H9 (cell line): Measurements from ENCODE around the gene IRF7. TPM values are rescaled to one million over a fixed set of nuclear protein-coding genes. Genes with fewer than 3 reads are reported as not detected.

Experiments used
- DNase-seq: peaks from one replicate; pipeline ENCODE4 v3.0.0-alpha.2; 2017
- H2AFZ ChIP-seq: one replicate; pipeline ENCODE4 v1.6.1; 2013; ENCODE audit warnings: mild to moderate bottlenecking, low read length, control low read depth, moderate library complexity
- H2AK5ac ChIP-seq: 2 replicates; pipeline ENCODE4 v1.6.1; 2013; ENCODE audit warnings: low read length, control low read depth, mixed read lengths; ENCODE audit not compliant: insufficient read length
- H2BK120ac ChIP-seq: one replicate; pipeline ENCODE4 v1.6.1; 2013; ENCODE audit warnings: low read depth, mild to moderate bottlenecking, low read length, control low read depth, inconsistent platforms; ENCODE audit not compliant: poor library complexity, severe bottlenecking
- H2BK12ac ChIP-seq: 2 replicates; pipeline ENCODE4 v1.6.1; 2013; ENCODE audit warnings: low read length, control low read depth, mixed read lengths, low read depth; ENCODE audit not compliant: insufficient read length
- H2BK15ac ChIP-seq: 2 replicates; pipeline ENCODE4 v1.6.1; 2013; ENCODE audit warnings: low read depth, low read length, control low read depth
- H2BK20ac ChIP-seq: one replicate; pipeline ENCODE4 v1.6.1; 2013; ENCODE audit warnings: low read depth, mild to moderate bottlenecking, low read length, control low read depth, inconsistent platforms; ENCODE audit not compliant: poor library complexity, severe bottlenecking
- H2BK5ac ChIP-seq: 2 replicates; pipeline ENCODE4 v1.6.1; 2013; ENCODE audit warnings: low read length, control low read depth, mixed read lengths; ENCODE audit not compliant: insufficient read length
- H3K14ac ChIP-seq: 2 replicates; pipeline ENCODE4 v1.6.1; 2013; ENCODE audit warnings: low read length, control low read depth; ENCODE audit not compliant: insufficient read depth
- H3K18ac ChIP-seq: 2 replicates; pipeline ENCODE4 v1.6.1; 2013; ENCODE audit warnings: low read depth, mild to moderate bottlenecking, mixed read lengths, low read length, control low read depth; ENCODE audit not compliant: insufficient read length
- H3K23ac ChIP-seq: 2 replicates; pipeline ENCODE4 v1.6.1; 2013; ENCODE audit warnings: low read length, control low read depth, mixed read lengths, low read depth; ENCODE audit not compliant: insufficient read length
- H3K23me2 ChIP-seq: 2 replicates; pipeline ENCODE4 v1.6.1; 2013; ENCODE audit warnings: low read depth, mild to moderate bottlenecking, mixed read lengths, low read length, control low read depth; ENCODE audit not compliant: insufficient read length, poor library complexity, severe bottlenecking
- H3K27ac ChIP-seq: 2 replicates; pipeline ENCODE4 v1.5.1; 2013; ENCODE audit warnings: low read length, control low read depth, mixed read lengths, low read depth; ENCODE audit not compliant: insufficient read length
- H3K27me3 ChIP-seq: 2 replicates; pipeline ENCODE4 v1.6.1; 2013; ENCODE audit warnings: low read length, control low read depth, inconsistent platforms; ENCODE audit not compliant: insufficient read depth
- H3K4ac ChIP-seq: 2 replicates; pipeline ENCODE4 v1.6.1; 2013; ENCODE audit warnings: low read depth, mild to moderate bottlenecking, control low read depth, inconsistent platforms, low read length, moderate library complexity
- H3K4me1 ChIP-seq: 2 replicates; pipeline ENCODE4 v1.6.1; 2013; ENCODE audit warnings: low read length, control low read depth, inconsistent platforms; ENCODE audit not compliant: insufficient read depth
- H3K4me2 ChIP-seq: 2 replicates; pipeline ENCODE4 v1.6.1; 2013; ENCODE audit warnings: low read length, control low read depth, mixed read lengths; ENCODE audit not compliant: insufficient read length, insufficient read depth
- H3K56ac ChIP-seq: 2 replicates; pipeline ENCODE4 v1.6.1; 2013; ENCODE audit warnings: low read depth, mild to moderate bottlenecking, mixed read lengths, low read length, control low read depth; ENCODE audit not compliant: insufficient read length
- H3K79me1 ChIP-seq: 2 replicates; pipeline ENCODE4 v1.6.1; 2013; ENCODE audit warnings: low read depth, mild to moderate bottlenecking, moderate library complexity, low read length, control low read depth, inconsistent platforms; ENCODE audit not compliant: insufficient read depth, poor library complexity, severe bottlenecking
- H3K79me2 ChIP-seq: 2 replicates; pipeline ENCODE4 v1.6.1; 2013; ENCODE audit warnings: low read length, control low read depth, inconsistent platforms; ENCODE audit not compliant: insufficient read depth
- H3K9ac ChIP-seq: 2 replicates; pipeline ENCODE4 v1.6.1; 2013; ENCODE audit warnings: low read length, control low read depth, mixed read lengths; ENCODE audit not compliant: insufficient read length; ENCODE audit errors: extremely low read depth
- H3K9me3 ChIP-seq: one replicate; pipeline ENCODE4 v1.6.1; 2013; ENCODE audit warnings: low read depth, low read length, inconsistent platforms; ENCODE audit not compliant: control insufficient read depth
- H3T11ph ChIP-seq: one replicate; pipeline ENCODE4 v1.6.1; 2013; ENCODE audit warnings: mild to moderate bottlenecking, low read length, control low read depth, inconsistent platforms
- H4K20me1 ChIP-seq: one replicate; pipeline ENCODE4 v1.6.1; 2013; ENCODE audit not compliant: control insufficient read depth, insufficient read length, insufficient read depth
- H4K5ac ChIP-seq: 2 replicates; pipeline ENCODE4 v1.6.1; 2013; ENCODE audit warnings: low read depth, mild to moderate bottlenecking, mixed read lengths, low read length, control low read depth; ENCODE audit not compliant: insufficient read length
- H4K8ac ChIP-seq: replicated peaks from 2 replicates; pipeline ENCODE4 v1.6.1; 2013; ENCODE audit warnings: low read length, control low read depth, mixed read lengths, low read depth; ENCODE audit not compliant: insufficient read length
- H4K91ac ChIP-seq: 2 replicates; pipeline ENCODE4 v1.6.1; 2013; ENCODE audit warnings: low read depth, mild to moderate bottlenecking, moderate library complexity, mixed read lengths, low read length, control low read depth; ENCODE audit not compliant: insufficient read length
- H3K27ac Mint-ChIP-seq, 3 experiments: 2 replicates in 2 of 3; 3 replicates in 1 of 3; pipeline ENCODE4 v1.8.0; 2020 to 2021; ENCODE audit warnings: mixed read lengths in 3 of 3, mild to moderate bottlenecking in 1 of 3, moderate library complexity in 1 of 3
- H3K27me3 Mint-ChIP-seq: 2 replicates; pipeline ENCODE4 v1.8.0; 2021; ENCODE audit warnings: low read depth, mild to moderate bottlenecking, moderate library complexity, mixed read lengths
- H3K36me3 Mint-ChIP-seq, 3 experiments: 2 replicates in 2 of 3; 3 replicates in 1 of 3; pipeline ENCODE4 v1.8.0; 2020 to 2021; ENCODE audit warnings: low read depth in 3 of 3, mixed read lengths in 3 of 3; ENCODE audit not compliant: insufficient read depth in 1 of 3
- H3K4me1 Mint-ChIP-seq, 2 experiments: 2 replicates each; pipeline ENCODE4 v1.8.0; 2020; ENCODE audit warnings: mixed read lengths in 2 of 2
- H3K4me3 Mint-ChIP-seq, 2 experiments: 2 replicates in 1 of 2; 3 replicates in 1 of 2; pipeline ENCODE4 v1.8.0; 2020 to 2021; ENCODE audit warnings: mild to moderate bottlenecking in 2 of 2, mixed read lengths in 2 of 2, moderate library complexity in 1 of 2
- H3K9me3 Mint-ChIP-seq, 2 experiments: 2 replicates in 1 of 2; 3 replicates in 1 of 2; pipeline ENCODE4 v1.8.0; 2020; ENCODE audit warnings: mild to moderate bottlenecking in 2 of 2, mixed read lengths in 2 of 2, moderate library complexity in 1 of 2
- WGBS: extraction: QIAGEN DNeasy Blood & Tissue Kit; methylation state at CpG from one replicate; pipeline ENCODE4 v1.1.7; 2013; ENCODE audit warnings: missing lambda C conversion rate, low lambda C conversion rate, mixed read lengths; ENCODE audit not compliant: insufficient read length; ENCODE audit errors: extremely low coverage; 5-methylcytosine and 5-hydroxymethylcytosine counted together
- total RNA-seq: library from RNA; stranded (reverse); gene quantifications from 2 replicates; pipeline ENCODE4 v1.2.1, GENCODE V29; 2021
- TF ChIP-seq, protein P1 (sequence below): fragments of 200-600 bp; sonication (generic); conservative IDR thresholded peaks from 3 replicates; pipeline ENCODE4 v1.8.0; 2021; ENCODE audit warnings: antibody characterized with exemption, mild to moderate bottlenecking

IRF7 gene
- total RNA-seq, 1 experiment from 2014 or later = 9.8 TPM

GRCh38 chr11:617199-617911, 1.6 kb upstream of the IRF7 start:
- Mint-ChIP-seq H3K27ac (no peak overlapping the region), H3K36me3 (peaks cover 0 to 9% (median 5%) of the 10 kb centered on the region in 3 experiments; a peak in 4 of 7 replicates)

More at GRCh38 chr11:617199-617911, 1.6 kb upstream of the IRF7 start:
- no peak overlapping the region for H2BK5ac ChIP-seq
- H3K18ac ChIP-seq = no peak overlapping the region
- no peak overlapping the region for H3K56ac ChIP-seq
- H3K9ac ChIP-seq = no peak overlapping the region
- WGBS = no CpG with 5 or more reads among the region's 57 CpGs
- DNase-seq = no peak
- no peak overlapping the region for H3K27ac ChIP-seq
- no peak overlapping the region for H2BK12ac ChIP-seq
- no peak overlapping the region for H2BK120ac ChIP-seq
- Mint-ChIP-seq H3K4me3 (no peak overlapping the region), H3K4me1 (peaks cover under 1 to 3% of the 10 kb centered on the region in 2 experiments; a peak in 2 of 4 replicates), H3K27me3 (no peaks in the 10 kb centered on the region), H3K9me3 (no peaks in the 10 kb centered on the region)
- no peak overlapping the region for H4K91ac ChIP-seq
- no peak overlapping the region for H4K5ac ChIP-seq
- H3K9me3 ChIP-seq = no peaks in the 10 kb centered on the region
- peaks cover 4% of the 10 kb centered on the region for H3K23me2 ChIP-seq
- no peak overlapping the region for H4K8ac ChIP-seq
- no peak overlapping the region for H2BK20ac ChIP-seq
- H3K79me1 ChIP-seq = no peaks in the 10 kb centered on the region
- no peaks in the 10 kb centered on the region for H4K20me1 ChIP-seq
- no peak overlapping the region for H2AFZ ChIP-seq
- no peak overlapping the region for H3K4me2 ChIP-seq
- H2AK5ac ChIP-seq = no peak overlapping the region
- H2BK15ac ChIP-seq = no peak overlapping the region
- H3K14ac ChIP-seq = no peak overlapping the region
- no peak overlapping the region for H3K4ac ChIP-seq
- no peaks in the 10 kb centered on the region for H3K79me2 ChIP-seq
- no peak overlapping the region for H3K23ac ChIP-seq
- no peaks in the 10 kb centered on the region for H3K27me3 ChIP-seq
- H3K4me1 ChIP-seq = no peaks in the 10 kb centered on the region
- no peak overlapping the region for H3T11ph ChIP-seq
- TF ChIP-seq, protein P1, sequence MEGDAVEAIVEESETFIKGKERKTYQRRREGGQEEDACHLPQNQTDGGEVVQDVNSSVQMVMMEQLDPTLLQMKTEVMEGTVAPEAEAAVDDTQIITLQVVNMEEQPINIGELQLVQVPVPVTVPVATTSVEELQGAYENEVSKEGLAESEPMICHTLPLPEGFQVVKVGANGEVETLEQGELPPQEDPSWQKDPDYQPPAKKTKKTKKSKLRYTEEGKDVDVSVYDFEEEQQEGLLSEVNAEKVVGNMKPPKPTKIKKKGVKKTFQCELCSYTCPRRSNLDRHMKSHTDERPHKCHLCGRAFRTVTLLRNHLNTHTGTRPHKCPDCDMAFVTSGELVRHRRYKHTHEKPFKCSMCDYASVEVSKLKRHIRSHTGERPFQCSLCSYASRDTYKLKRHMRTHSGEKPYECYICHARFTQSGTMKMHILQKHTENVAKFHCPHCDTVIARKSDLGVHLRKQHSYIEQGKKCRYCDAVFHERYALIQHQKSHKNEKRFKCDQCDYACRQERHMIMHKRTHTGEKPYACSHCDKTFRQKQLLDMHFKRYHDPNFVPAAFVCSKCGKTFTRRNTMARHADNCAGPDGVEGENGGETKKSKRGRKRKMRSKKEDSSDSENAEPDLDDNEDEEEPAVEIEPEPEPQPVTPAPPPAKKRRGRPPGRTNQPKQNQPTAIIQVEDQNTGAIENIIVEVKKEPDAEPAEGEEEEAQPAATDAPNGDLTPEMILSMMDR = no peak
